Smooth muscle cell of the brain vasculature (primary cell): ENCODE data around the gene XPO6.

ENCODE experiments used
- DNase-seq: peaks from one replicate; pipeline ENCODE4 v3.0.0-alpha.2; 2012; ENCODE audit warnings: low read depth, low spot score

XPO6 gene

GRCh38 chr16:28063591-28064061 lies 148.1 kb downstream of the XPO6 start, which contains the start of gene GSG1L:
TSS of gene GSG1L (minus strand) at chr16:28063714. CDS start at chr16:28063424, 290 bp downstream.
- DNase-seq, result no peak

DNA sequence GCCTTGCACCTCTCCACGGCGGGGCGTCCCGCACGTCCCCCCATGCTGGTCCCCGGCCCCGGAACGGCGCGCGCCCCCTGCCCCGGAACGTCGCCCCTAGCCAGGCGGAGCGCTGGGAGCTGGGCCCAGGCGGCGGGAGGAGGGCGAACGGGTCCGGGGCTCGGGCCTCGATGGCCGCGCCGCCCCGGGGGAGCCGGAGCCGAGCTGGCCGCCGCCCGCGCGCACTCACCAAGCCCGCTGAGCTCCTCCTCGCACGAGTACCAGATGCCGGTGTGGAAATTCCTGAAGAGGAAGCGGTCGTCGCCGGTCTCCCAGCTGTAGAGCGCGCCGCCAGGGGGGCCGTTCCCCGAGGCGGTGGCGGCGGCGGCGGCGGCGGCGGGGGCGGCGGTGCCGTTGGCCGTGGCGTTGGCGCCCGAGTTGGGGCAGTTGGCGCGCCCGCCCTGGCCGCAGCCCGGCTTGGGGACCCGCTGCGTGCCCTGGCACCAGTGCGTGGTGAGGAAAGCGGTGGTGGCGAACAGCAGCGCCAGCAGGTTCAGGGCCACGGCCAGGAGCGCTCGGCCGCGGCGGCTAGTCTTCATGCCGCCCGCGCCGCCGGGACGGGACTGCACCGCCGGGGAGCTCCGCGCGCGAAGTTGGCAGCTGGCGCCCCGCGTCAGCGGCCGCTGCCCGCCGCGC lies 148.8 kb downstream of the XPO6 start:
- no peak for DNase-seq

DNA sequence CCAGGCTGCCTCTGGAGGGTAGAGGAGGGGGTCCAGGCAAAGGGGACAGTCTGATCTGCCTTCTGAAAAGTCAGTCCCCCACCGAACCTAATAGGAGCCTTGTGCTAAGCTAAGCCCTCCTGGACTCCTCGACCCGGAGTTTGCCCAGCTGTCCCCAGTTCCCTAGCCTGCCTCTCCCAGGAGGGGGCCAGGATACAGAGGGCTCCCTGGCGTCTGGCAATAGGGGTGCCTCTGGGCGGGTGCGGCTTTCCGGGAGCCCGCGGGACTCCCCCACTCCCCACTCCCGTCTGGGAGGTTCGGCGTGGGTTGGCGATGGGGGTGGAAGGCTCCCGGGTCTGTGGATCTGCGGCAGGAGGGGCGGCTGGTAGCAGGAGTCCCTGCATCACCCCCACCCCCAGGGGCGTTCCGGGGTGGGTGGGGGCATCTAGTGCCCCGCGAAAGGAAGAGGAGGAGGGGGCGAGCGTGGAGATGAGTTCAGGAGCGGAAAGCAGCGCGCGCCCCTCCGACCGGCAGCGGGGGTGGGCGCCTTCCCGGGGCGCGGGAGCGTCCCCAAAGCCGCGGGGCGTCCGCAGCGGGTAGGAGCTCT lies 149.4 kb downstream of the XPO6 start:
- no peak for DNase-seq

GRCh38 chr16:28061352-28062101 lies 150.2 kb downstream of the XPO6 start:
- no peak for DNase-seq

GRCh38 chr16:28059841-28060575 lies 151.8 kb downstream of the XPO6 start:
- DNase-seq, result no peak

DNA sequence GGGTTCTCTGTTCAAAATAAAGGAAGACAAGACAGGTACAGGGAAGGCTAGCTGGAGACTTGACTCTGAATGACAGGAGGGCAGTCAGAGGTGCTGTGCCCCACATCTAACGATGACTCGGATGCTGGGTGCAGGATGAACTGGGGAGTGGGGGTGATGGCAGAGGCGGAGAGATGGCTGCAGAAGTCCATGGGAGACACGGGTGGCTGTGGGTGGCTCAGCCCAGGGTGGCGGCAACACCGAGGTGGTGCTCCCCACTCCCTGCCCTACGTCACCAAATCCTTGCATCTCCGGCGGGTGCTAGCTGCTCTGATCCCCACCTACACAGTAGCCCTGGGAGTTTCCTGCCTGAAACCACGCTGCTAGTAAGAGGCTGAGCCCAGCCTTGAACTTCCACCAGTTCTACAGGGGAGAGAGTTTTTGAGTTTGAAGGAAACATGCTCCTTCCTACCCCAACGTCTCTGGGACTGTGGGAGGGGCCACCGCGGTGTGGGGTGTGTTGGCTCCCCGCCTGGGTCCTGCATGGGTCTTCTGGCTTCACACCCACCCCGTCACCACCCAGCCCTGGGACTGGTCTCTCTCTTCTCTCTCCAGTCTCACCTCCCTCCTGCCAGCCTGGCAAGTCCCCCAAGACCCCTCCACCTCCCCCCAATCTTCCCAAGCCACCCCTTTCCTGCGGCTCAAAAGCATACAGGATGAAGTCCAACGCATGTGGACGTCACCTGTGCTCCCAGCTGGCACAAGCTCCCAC lies 152.8 kb downstream of the XPO6 start:
- DNase-seq, result no peak

DNA sequence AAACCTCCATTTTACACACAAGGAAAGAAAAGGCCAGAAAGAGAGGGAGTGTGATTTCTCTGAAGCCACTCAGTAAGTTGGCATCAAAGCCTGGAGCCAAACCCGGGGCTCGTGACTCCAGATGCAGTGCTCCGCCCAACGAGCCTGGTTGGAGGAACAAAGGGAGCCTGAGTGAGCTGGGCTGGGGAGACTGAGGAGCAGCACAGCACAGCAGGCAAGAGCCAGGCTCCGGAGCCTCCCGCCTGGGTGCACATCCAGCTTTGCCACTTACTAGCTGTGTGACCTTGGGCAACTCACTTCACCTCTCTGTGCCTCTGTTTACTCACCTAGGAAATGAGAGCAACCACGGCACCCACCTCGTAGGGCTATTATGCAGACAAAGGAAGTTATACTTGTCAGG lies 153.8 kb downstream of the XPO6 start:
- DNase-seq, result no peak

DNA sequence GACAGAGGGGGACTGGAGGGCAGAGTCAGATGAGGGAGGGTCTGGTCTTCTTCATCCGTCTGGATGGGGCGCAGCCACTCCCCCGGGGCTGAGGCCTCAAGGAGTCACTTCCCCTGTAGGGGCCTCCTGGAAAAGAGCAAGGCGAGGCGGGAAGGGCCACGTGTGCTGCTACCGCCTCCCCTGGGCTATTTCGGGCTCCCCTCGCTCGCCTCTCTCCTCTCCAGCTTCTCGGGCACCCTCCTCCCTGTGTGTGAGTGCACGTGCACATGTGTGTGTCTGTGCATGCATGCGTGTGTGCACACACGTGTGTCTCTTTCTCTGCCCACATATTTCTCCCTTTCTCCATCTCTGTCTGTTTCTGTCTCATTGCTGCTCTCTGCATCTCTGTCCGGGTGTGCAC lies 158.3 kb downstream of the XPO6 start:
- DNase-seq, result no peak

GRCh38 chr16:28052274-28053128 lies 159.3 kb downstream of the XPO6 start:
- no peak for DNase-seq

- DNase-seq, result no peak
These were observed 160.3 kb downstream of the XPO6 start for GRCh38 chr16:28051486-28051885.
